Measurements from ENCODE around the gene RAC3. TPM values are rescaled to one million over a fixed set of nuclear protein-coding genes. Genes with fewer than 3 reads are reported as not detected.

RAC3 gene
- total RNA-seq, 4 donors from 2014 or later = 5.2 to 28.3 (median 14.6) TPM

- TF ChIP-seq, protein P1, sequence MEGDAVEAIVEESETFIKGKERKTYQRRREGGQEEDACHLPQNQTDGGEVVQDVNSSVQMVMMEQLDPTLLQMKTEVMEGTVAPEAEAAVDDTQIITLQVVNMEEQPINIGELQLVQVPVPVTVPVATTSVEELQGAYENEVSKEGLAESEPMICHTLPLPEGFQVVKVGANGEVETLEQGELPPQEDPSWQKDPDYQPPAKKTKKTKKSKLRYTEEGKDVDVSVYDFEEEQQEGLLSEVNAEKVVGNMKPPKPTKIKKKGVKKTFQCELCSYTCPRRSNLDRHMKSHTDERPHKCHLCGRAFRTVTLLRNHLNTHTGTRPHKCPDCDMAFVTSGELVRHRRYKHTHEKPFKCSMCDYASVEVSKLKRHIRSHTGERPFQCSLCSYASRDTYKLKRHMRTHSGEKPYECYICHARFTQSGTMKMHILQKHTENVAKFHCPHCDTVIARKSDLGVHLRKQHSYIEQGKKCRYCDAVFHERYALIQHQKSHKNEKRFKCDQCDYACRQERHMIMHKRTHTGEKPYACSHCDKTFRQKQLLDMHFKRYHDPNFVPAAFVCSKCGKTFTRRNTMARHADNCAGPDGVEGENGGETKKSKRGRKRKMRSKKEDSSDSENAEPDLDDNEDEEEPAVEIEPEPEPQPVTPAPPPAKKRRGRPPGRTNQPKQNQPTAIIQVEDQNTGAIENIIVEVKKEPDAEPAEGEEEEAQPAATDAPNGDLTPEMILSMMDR (IDR thresholded peaks at IDR 0.05; ENCODE audit: low read depth) = no peak
Observed at GRCh38 chr17:82042649-82043048, 11.2 kb downstream of the RAC3 start.

- TF ChIP-seq, protein P1 (IDR thresholded peaks at IDR 0.05; ENCODE audit: low read depth) = no peak
Observed at GRCh38 chr17:82043507-82043906, 12.0 kb downstream of the RAC3 start.

DNA sequence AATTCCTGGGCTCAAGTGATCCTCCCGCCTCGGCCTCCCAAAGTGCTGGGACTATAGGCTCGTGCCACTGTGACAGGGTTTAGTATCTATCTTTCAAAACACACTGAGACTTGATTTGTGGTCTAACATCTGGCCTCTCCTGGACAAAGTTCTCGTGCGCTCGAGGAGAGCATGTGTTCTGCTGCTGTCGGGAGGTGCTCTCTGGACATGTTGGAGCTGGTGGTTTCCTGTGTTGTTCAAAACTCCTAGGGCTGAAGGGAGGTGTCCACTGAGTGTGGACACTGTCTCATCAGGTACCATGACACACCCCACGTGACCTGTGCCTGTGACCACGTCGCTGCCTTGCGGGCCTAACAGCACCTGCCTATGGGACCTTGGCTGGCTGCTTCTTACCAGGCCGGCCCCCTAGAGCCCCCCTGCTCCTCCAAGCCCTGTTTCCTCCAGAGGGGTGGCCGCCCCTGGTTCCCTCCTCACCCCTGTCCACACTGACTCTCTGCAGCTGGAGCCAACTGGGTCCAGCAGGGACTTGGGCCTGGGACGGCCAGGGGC, 14.5 kb downstream of the RAC3 start:
- TF ChIP-seq, protein P1 (IDR thresholded peaks at IDR 0.05; ENCODE audit: low read depth) = no peak

DNA sequence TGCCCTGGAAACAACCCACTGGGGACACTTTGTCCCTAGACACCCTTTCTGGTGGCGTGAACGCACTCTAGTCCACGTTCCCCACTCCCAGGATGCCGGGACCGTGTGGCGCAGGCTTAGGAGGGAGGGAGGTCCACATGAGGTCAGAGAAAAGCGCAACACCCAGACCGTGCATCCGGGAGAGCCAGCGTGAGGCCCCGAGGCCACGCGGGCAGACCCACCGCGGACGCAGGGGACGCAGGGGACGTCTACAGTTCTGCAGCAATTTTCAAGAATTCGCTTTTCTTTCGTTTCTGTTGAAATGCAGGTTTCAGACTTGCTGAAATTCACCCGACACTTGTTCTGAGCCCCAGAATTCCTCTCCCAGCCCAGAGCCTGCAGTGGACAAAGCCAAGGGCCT, 15.4 kb downstream of the RAC3 start:
- TF ChIP-seq, protein P1 (IDR thresholded peaks at IDR 0.05; ENCODE audit: low read depth) = no peak

GRCh38 chr17:82047379-82047778, 15.9 kb downstream of the RAC3 start:
- TF ChIP-seq, protein P1 (IDR thresholded peaks at IDR 0.05; ENCODE audit: low read depth) = no peak

- TF ChIP-seq, protein P1 (IDR thresholded peaks at IDR 0.05; ENCODE audit: low read depth) = no peak
Observed at GRCh38 chr17:82047914-82048570, 16.6 kb downstream of the RAC3 start.

DNA sequence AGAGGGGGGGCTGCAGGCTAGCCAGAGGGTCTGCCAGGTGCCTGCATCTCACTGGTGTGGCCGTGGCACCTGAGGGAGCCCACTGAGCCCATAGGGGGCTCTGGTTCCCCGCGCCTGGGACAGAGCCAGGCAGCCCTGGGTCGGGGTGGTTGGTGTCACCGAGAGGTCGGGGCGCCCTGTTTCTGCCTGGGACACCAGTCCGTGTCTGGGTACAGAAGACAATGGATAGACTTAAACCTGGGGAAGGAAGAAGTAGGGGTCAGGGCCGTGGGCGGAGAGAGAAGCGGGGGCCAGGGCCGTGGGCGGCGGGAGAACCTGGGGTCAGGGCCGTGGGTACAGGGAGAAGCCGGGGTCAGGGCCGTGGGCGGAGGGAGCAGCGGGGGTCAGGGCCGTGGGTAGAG, 17.1 kb downstream of the RAC3 start:
- TF ChIP-seq, protein P1 (IDR thresholded peaks at IDR 0.05; ENCODE audit: low read depth) = no peak

All from subcutaneous adipose tissue (tissue), 4 donors.